Anterior cingulate cortex (tissue), 58 donors: ENCODE results near the gene MS4A2.
"Not testable (repeated sequence)": the region's sequence is repeated elsewhere in the genome, so short reads cannot be mapped to it uniquely, and the experiment has no call there.

Experiments used
- DNase-seq, 58 donors: peaks; one replicate each; lab custom pipeline; 2025; lab: John Stamatoyannopoulos, UW

Gene MS4A2

DNA sequence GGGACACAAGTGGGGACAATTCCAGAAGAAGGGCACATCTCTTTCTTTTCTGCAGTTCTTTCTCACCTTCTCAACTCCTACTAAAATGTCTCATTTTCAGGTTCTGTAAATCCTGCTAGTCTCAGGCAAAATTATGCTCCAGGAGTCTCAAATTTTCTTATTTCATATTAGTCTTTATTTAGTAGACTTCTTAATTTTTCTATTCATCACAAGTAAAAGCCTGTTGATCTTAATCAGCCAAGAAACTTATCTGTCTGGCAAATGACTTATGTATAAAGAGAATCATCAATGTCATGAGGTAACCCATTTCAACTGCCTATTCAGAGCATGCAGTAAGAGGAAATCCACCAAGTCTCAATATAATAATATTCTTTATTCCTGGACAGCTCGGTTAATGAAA lies at the start of gene MS4A2:
Gene MS4A2, plus strand, starts transcription at position 301 of the 400 bp plus-strand sequence. CDS start 102 bp downstream, outside the sequence.
- DNase-seq: no peak

GRCh38 chr11:60040109-60040508 lies 48.4 kb upstream of the MS4A2 start, which contains the start of gene OOSP2:
OOSP2 (plus strand) TSS chr11:60040409; CDS start chr11:60040460, 51 bp downstream.
- no peak for DNase-seq

GRCh38 chr11:60050422-60050821 lies 38.0 kb upstream of the MS4A2 start:
- not testable (repeated sequence) for DNase-seq

GRCh38 chr11:60050839-60051238 lies 37.6 kb upstream of the MS4A2 start:
- DNase-seq: not testable (repeated sequence)

DNA sequence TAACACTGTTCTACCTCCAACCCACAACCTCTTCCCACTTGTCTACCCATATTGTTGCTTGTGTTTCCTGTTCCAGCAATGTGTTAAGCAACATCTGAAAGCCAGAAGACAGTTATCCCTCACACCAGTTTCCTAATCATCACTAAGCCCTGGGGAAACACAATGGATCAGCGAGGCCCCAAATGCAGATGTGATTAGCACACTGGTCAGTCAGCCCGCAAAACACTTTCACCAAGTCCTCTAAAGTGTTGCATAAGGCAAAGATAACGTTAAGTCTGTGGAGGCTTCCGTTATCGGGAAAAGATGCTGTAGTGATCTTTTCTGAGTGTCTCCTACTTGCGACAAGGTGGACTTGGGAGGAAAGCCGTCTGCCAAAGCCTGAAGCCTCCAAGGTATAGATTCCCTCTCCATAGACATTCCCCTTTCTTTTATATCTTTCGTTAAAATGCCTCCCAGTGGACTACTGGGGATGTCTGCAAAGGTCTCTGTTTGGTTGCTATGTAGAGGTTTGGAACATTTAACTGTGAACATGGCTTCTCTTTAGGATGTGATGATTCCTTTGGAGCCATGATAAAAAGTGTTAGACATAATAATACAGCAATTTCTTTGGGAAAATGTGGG lies 32.0 kb upstream of the MS4A2 start, which contains the start of gene MS4A3:
Gene MS4A3, plus strand, starts transcription at position 317 of the 621 bp plus-strand sequence. CDS start 4,496 bp downstream, outside the sequence.
- no peak for DNase-seq

DNA sequence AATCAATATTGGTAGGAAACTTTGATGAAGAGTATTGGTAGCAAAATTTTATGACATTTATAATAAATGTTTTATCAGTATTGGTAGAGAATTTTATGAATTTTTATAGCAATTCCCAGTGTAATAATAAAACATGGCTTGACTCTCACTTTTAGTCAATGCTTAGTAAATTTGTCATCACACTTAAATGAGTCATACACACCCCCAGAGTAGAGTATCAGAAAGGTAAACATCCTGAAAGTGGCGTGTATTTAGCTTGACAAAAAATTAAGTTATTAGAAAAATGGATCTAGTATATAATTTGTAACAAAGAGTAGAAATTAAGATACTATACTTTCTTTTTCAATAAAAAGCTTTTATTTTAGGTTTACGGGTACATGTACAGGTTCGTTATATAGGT lies 29.4 kb upstream of the MS4A2 start:
- DNase-seq: no peak

- DNase-seq: no peak
These were observed 28.8 kb upstream of the MS4A2 start for GRCh38 chr11:60059521-60060240.

DNA sequence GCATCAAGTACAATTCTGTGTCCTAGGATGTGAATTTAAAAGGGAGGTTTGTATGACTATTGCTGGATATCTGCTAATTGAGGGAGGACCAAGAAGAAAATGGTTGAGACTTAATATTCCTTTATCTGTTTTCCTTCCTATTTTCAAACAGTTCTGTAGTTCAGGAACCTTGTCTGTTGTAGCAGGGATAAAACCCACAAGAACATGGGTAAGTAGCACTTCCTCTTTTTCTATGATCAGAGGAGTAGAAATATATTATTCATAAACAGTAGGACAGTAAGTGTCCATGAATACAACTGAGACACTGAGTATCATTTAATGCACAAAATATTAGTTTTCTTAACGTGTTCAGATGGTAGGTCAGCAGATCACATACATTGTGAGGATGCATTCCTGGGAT lies 24.4 kb upstream of the MS4A2 start:
- no peak for DNase-seq

DNA sequence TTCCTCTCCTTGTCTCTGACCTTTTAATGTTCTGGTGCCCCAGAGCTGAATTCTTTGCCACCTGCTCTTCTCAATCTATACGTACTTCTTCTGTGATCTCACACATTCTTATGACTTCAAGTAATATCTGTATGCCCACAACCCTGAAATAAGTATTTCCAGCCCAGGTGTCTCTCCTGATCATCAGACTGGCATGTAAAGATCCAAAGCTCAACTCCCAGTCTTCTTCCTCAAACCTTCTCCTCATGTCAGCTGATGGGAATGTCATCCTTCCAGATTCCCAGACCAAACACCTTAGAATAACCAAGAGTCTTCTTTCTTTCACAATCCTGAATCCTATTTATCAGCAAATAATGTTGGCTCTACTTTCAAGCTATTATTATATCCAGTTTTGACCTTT lies 22.7 kb upstream of the MS4A2 start:
- DNase-seq: no peak

DNA sequence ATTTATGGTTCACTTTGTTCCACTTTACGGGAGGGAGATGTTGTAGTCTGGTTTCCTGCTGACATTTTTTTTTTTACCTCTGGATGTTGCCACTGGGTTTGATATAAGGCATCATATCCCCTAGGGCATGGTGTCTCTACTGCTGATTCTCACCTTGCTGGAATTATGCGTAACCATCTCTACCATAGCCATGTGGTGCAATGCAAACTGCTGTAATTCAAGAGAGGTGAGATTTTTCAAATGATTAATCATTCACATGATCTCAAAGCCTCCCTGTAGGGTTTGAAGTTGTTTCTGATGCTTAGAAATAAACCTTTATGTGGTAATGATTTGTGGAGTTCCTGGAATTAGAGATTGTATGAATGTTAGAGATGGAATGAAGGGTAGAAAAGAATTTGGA lies 19.0 kb upstream of the MS4A2 start:
- DNase-seq: no peak

DNA sequence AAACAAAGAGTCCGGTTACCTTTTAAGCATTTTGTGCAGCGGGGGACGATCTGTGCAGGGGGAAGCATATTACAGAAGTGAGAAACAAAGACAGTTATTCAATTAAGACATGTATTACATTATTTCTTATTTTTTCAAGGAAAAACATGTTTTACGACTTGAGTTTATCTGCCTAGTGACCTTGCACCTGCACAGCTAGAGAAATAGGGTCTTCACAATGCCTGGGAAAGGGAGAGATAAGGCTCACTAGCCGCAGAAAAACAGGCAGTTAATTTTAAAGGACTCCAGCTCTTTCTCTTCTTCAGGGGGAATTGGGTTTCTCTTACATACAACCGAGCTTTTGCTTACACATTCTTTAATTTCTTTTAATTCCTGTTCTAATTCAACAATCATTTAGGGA lies 16.8 kb upstream of the MS4A2 start:
- not testable (repeated sequence) for DNase-seq

GRCh38 chr11:60077216-60077817 lies 11.1 kb upstream of the MS4A2 start:
- no peak for DNase-seq

GRCh38 chr11:60077981-60078380 lies 10.5 kb upstream of the MS4A2 start:
- no peak for DNase-seq

DNA sequence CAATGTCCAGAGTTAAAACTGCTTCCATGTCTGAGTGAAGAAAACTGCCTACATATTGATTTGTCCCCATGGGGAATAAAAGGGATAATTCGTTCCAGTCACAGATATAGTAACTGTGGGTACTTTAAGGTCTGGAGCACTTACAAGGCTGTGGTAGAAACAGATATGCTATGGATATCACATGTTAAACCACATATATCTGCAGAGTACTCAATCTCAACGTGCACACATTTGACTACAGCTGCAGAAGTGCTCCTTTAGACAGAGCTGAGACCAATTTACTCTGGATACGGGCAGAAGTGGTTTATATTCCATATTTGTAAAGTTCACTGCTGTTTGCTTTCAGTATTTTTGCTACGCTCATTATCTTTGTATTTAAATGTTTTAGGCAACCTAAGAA lies 9.7 kb upstream of the MS4A2 start:
- no peak for DNase-seq

- DNase-seq: no peak
These were observed 7.9 kb upstream of the MS4A2 start for GRCh38 chr11:60080535-60080934.

GRCh38 chr11:60084631-60085273 lies 3.7 kb upstream of the MS4A2 start:
- DNase-seq: no peak

DNA sequence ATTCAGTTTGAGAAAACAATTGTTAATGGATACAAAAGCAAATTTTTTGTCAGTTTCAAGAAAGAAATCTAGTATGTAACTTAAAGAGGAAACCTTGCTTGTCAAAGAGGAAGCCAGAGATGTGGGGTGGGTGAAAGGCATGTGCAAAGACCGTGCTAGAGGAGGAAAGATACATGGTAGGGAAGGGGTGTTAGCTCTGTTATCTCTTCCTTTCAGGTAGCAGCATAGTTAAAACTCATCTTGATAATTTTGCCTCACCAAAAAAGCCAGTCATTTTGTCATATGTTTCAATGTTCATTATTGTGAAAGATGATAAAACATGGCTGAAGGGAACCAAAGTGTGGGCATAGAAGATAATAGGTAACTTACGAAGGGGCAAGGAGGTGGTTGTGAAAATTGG lies 2.6 kb upstream of the MS4A2 start:
- no peak for DNase-seq

GRCh38 chr11:60087239-60087638 lies 1.2 kb upstream of the MS4A2 start:
- DNase-seq: no peak

- no peak for DNase-seq
These were observed 7.1 kb downstream of the MS4A2 start for GRCh38 chr11:60095477-60096120.

DNA sequence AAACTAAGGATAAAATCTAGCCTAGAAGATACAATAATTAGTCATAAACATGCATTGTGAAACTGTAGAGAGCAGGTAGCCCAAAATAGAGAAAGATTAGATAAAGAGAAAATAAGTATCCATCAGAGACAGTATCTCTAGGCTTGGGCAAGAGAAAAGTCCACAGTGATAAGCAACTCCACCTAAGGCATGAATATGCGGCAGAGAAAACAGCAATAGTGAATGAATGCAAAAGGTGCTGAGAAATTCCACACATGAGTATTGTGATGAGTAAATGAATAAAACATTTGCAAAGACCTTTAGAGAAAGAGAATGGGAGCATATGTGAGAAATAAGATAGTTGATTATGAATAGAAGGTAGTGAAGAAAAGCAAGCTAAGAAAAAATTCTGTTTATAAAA lies 8.7 kb downstream of the MS4A2 start:
- no peak for DNase-seq

DNA sequence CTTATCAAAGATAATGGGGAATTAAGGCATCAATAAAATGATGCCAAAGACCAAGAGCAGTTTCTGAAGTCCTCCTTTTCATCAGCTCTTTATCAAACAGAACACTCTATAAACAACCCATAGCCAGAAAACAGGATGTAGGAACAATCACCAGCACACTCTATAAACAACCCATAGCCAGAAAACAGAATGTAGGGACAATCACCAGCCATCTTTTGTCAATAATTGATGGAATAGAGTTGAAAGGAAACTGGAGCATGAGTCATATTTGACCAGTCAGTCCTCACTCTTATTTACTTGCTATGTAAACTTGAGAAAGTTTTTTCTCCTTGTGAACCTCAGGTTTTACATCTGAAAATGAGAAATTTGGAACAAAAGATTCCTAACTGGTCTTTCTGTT lies 10.0 kb downstream of the MS4A2 start:
- no peak for DNase-seq
